Endothelial cell of umbilical vein (primary cell): ENCODE measurements around the gene PHAF1.

ENCODE experiments used
- CTCF ChIP-seq, 2 donors: IDR thresholded peaks; 1 replicate in 1 of 2; 2 replicates in 1 of 2; pipeline ENCODE4 v1.5.1; 2011; ENCODE audit warnings: low read length in 2 of 2, mild to moderate bottlenecking in 2 of 2, moderate library complexity in 2 of 2, control low read depth in 1 of 2, inconsistent platforms in 1 of 2, low read depth in 1 of 2; ENCODE audit not compliant: insufficient read depth in 1 of 2; ENCODE audit errors: extremely low read depth in 1 of 2
- FOS ChIP-seq: IDR thresholded peaks from 2 replicates; pipeline ENCODE4 v1.6.1; 2011; ENCODE audit warnings: mild to moderate bottlenecking, low read length, moderate library complexity, borderline replicate concordance; ENCODE audit not compliant: insufficient read depth

- no peak for TF ChIP-seq CTCF (IDR thresholded peaks at IDR 0.05; ENCODE audit: extremely low read depth in 1 of 2, insufficient read depth in 1 of 2, low read depth in 1 of 2, low read length in 2 of 2)
- TF ChIP-seq FOS, result no peak
Measured at GRCh38 chr16:67190041-67190440, 80.3 kb downstream of the PHAF1 start, which contains the start of gene EXOC3L1.
